GM12874 (cell line): ENCODE measurements around the gene POLD4.

ENCODE experiments used
- TF ChIP-seq, protein P1 (sequence below): IDR thresholded peaks from 2 replicates; pipeline ENCODE4 v1.5.1; 2011; ENCODE audit warnings: low read depth, mild to moderate bottlenecking, control low read depth, low read length, moderate library complexity; ENCODE audit not compliant: insufficient read depth

Gene POLD4

DNA sequence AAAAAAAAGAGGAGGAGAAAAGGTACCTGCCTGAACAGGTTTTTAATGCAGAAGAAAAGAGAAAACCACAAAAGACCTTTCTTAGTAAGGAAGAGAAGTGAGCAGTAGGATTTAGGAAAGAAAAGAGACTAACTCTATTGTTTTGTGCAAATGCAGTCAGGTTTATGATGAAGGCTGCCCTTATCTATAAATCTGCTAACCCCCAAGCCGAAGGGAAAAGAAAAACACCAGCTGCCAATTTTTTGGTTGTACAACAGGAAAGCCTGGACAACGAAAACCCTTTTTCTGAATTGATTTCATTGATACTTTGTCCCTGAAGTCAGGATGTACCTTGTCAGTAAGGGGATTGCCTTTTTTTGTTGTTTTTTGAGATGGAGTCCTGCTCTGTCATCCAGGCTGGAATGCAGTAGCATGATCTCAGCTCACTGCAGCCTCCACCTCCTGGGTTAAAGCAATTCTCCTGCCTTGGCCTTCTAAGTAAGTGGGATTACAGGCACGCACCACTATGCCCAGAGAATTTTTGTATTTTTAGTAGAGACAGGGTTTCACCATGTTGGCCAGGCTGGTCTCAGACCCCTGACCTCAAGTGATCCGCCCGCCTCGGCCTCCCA is 21.2 kb downstream of the POLD4 start:
- TF ChIP-seq, protein P1, sequence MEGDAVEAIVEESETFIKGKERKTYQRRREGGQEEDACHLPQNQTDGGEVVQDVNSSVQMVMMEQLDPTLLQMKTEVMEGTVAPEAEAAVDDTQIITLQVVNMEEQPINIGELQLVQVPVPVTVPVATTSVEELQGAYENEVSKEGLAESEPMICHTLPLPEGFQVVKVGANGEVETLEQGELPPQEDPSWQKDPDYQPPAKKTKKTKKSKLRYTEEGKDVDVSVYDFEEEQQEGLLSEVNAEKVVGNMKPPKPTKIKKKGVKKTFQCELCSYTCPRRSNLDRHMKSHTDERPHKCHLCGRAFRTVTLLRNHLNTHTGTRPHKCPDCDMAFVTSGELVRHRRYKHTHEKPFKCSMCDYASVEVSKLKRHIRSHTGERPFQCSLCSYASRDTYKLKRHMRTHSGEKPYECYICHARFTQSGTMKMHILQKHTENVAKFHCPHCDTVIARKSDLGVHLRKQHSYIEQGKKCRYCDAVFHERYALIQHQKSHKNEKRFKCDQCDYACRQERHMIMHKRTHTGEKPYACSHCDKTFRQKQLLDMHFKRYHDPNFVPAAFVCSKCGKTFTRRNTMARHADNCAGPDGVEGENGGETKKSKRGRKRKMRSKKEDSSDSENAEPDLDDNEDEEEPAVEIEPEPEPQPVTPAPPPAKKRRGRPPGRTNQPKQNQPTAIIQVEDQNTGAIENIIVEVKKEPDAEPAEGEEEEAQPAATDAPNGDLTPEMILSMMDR = no peak

DNA sequence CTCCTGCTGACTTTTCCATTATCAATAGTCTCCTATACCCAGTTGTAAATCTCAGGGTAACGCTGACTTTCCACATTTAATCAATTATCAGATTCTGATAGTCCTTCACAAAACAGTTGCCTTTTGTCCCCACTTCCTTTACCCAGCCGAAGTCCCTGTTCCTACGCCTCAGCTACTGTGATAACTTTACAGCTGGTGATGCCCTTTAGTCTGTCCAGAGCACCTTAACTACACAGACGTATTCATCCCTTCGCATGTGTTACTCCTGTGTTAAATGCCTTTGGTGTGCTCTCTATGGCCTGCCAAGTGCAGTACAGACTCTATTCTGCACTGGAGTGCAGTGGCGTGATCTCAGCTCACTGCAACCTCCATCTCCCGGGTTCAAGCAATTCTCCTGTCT is 29.8 kb downstream of the POLD4 start:
- TF ChIP-seq, protein P1 = no peak

DNA sequence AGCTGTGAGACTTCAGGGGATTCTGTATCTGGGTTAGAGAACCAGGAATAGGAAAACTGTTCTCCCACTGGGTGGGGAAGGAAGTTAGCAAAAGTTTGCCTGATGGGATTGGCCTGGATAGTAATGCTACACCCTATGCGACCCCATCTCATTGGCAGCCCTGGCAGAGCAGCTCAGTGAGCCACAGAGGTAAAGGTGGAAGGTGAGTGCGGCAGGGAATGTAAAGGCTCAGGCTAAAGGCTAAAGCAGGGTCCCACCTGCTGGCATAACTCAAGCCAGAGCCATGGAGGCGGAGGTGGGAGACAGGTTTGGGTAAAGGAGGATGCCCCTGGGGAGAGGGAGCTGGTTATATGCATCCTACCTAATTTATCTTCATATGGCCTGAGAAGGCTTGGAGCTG is 31.3 kb downstream of the POLD4 start:
- TF ChIP-seq, protein P1 = no peak

DNA sequence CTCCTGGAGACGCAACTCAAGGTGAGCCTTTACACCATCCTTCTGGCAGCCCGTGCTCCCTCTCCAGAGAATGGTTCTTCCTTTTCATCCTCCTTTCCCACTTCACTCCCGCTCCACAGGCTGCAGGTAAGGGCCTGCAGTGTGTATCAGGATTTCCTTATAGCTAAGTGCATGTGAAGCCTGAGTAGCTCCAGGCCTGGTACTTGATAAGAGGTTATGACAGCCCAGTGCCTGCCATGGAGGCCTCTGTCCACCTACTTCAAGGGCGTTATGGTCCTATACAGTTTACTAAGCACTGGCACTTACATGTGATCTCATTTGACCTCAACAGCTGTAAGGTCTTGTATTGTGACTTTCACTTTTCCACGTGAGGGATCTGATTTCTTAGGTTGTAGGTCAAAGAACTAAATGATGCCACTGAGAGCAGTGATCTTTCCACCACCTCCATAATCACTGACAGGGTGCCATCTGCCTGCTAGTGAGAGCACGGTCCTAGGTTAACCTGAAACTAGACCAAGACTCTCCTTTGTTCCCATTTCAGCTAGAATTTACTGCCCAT is 32.0 kb downstream of the POLD4 start:
- TF ChIP-seq, protein P1 = no peak

DNA sequence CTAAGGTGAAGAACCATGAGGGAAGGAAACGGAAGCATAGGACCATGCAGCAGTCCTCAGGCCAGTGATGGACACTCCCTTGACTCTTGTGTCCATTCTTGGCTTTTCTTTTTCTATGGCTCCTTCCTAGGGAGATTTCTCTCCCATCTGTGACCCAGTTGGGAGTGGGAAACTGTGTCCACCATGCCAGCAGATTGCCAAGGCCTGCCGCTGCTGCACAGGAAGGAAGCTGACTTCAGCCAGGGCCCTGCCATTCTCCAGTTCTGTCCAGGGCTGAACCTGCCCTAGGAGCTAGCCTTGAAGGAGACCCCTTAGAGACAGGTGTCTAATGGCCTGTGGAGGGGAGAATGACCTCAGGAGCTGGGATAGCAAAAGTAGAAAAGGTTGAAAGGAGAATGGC is 32.7 kb downstream of the POLD4 start:
- TF ChIP-seq, protein P1 = no peak

DNA sequence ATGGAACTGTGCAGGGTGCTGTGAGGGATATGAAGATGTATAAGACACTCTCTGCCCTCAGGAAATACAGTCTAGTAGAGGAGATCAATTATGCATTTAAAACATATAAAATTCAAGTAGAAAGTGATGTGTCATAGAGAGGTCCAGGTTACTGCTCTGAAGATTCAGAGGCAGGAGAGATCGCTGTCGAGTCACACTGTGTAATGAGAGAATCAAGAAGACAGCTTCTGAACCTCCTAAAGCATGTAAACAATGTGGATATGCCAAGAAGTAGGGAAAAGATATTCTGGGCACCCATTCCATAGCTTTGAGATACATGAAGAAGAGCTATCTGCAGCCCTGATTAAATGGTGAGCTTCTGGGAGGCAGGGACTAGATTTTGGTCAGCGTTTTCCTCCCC is 33.3 kb downstream of the POLD4 start:
- TF ChIP-seq, protein P1 = no peak

DNA sequence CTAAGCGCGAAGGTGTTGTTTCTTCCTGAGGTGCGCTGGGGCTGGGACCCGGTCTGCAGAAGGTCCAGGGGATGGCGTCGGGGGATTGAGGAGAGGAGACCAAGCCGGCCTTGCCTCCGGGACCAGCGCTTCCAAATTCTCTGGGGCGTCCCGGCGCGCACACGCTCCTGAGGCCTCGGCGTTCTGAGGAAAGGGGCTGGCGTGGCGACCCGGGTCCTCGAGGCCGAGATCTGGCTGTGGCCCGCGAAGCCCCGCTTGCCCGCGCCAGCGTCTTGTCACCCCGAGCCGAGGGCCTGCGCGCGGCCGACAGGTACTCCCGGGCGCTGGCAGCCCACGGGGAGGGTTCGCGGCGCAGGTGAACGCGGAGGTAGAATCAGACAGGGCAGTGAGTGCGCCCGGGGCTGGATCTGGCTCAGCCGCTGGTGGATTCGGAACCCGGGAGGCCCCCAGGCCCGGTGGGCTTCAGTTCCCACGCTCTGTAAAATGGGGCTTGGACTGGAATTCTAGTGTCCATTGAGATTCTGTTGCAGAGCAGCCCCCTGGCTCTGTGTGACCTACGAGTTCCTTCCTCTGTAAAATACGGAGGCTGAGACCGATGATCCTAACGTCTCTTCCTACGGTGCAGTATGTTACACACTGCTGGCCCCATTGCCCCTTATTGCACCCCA is 35.3 kb downstream of the POLD4 start:
- TF ChIP-seq, protein P1 = no peak
